Left kidney (tissue), 2 donors: Measurements from ENCODE around the gene IL17REL. TPM values are rescaled to one million over a fixed set of nuclear protein-coding genes. Genes with fewer than 3 reads are reported as not detected.

Experiments
- DNase-seq: peaks from one replicate; pipeline ENCODE4 v3.0.0-alpha.2; 2013
- polyA plus RNA-seq: library from polyadenylated mRNA; unstranded; fragments of 120-200 nt; gene quantifications from one replicate; pipeline ENCODE4 v1.2.1, GENCODE V29; 2013; ENCODE audit not compliant: insufficient read length

Gene IL17REL
- polyA plus RNA-seq, 1 donor, result 0.08 TPM

GRCh38 chr22:50046019-50046415 is 33.5 kb upstream of the IL17REL start:
- DNase-seq, result no peak

DNA sequence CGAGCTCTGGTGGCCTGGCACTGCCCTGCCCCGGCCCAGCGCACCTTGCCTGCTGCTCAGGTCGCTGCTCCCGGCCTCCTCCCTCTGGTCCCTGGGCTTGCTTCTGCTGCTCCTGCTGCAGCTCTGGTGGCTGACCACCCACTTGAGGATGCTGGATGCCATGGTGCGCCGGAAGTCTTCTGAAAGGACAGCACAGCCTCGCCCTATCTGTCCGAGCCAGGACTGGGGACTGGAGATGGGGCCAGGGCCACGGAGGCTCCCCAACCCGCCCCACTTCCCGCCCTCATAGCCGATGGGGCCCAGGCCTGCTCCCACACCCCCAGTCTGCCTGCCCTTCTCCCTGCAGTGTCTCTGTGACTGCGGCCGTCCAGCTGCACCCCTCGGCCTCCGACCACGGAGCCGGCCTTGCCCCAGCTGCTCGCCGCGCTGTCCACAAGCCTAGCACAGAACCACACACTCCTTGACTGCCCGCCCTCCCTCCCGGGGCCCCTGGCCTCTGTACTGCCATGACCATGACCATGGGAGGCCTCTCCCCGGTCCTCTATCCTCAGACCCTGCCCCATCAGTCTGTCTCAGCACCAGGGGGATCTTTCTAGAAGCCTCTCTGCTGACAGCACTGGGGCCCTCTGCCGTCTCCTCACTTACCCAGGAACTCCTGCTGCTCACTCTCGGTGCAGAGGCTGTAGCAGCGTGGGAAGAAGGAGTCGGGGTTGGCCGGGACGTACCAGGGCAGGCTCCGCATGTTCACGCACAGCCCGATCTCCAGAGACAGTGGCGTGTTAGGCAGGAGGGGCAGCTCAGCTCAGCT is 32.9 kb upstream of the IL17REL start:
- DNase-seq, result no peak

- DNase-seq, result no peak
Measured at GRCh38 chr22:50044485-50045118, 32.0 kb upstream of the IL17REL start.

DNA sequence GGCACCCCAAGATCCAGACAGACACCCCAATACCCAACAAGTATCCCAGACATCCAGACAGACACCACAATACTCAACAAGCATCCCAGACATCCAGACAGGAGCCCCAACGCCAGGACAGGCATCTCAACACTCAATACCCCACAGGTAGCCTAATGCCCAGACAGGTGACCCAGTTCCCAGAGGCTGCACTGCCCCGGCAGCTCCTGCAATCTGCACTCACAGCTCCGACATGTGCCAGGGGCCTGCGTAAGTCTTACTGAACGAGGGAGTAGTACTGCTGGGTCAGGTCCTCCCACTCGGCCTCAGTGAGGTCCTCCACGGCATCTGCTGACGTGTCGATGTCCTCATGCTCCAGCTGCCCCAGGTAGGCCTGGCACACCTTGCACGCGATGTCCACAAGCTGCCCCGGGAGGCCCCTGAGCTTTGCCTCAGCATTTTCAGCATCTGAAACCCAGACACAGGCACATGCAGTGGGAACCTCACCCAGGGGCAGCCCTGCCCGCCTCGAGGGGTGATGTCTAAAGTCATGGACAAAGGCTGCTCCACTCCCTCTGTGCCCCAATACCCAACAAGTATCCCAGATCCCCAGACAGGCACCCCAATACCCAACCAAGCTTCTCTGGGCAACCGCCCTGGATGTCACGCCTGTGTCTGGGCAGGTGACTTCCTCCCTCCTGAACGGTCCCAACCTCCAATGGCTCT is 28.9 kb upstream of the IL17REL start:
- no peak for DNase-seq

GRCh38 chr22:50040717-50041116 is 28.2 kb upstream of the IL17REL start:
- DNase-seq, result no peak

DNA sequence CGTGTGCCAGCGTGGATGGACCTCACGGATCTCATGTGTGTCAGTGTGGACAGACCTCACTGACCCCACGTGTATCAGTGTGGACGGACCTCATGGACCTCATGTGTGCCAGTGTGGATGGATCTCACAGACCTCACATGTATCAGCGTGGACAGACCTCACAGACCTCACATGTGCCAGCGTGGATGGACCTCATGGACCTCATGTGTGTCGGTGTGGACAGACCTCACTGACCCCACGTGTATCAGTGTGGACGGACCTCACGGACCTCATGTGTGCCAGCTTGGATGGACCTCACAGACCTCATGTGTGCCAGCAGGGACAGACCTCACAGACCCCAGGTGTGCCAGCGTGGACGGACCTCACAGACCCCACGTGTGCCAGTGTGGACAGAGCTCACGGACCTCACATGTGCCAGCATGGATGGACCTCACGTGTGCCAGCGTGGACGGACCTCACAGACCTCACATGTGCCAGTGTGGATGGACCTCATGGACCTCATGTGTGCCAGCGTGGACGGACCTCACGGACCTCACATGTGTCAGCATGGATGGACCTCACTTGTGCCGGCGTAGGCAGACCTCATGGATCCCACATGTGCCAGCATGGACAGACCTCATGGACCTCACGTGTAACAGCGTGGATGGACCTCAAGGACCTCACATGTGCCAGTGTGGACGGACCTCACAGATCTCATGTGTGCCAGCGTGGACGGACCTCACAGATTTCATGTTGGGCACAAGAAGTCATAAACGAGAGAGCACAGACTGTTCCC is 27.3 kb upstream of the IL17REL start:
- DNase-seq, result no peak

GRCh38 chr22:50035976-50036724 is 23.6 kb upstream of the IL17REL start:
- no peak for DNase-seq

DNA sequence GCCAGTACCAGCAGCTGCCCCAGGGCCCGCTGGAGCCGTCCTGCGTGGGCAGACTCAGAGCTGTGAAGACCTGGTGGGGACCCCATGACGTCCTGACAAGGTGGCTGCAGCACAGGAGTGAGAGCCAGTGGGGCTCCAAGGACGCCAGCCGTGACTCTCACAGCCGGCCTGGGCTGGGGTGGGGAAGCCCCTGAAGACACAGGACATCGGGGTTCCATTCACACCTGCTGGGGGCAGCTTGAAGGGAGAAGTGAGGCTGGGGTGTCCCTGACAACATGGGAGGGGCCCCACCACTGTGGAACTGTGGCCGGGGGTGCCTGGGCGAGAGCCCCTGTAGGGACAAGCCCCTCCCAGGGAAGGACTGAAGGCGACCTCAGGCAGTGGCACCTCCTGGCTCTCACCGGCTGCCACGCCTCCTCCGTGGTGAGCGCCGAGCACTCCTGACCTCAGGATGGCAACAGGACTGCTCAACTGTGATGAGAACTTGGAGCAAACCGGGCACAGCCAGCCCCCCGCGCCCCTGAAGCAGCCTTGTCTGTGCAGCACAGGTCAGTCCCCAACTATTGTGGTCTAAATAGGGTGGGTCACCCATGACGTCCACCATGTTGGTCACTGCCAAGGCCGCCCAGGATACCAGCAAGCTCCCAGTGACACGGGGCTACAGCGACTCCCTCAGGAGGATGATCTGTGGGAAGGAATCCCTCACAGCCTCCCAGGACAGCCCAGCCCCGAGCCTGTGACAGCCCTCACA is 22.7 kb upstream of the IL17REL start:
- no peak for DNase-seq

- no peak for DNase-seq
Measured at GRCh38 chr22:50034126-50035081, 21.8 kb upstream of the IL17REL start.

GRCh38 chr22:50032941-50033601 is 20.5 kb upstream of the IL17REL start:
- no peak for DNase-seq

GRCh38 chr22:50032109-50032871 is 19.7 kb upstream of the IL17REL start:
- DNase-seq, result no peak

DNA sequence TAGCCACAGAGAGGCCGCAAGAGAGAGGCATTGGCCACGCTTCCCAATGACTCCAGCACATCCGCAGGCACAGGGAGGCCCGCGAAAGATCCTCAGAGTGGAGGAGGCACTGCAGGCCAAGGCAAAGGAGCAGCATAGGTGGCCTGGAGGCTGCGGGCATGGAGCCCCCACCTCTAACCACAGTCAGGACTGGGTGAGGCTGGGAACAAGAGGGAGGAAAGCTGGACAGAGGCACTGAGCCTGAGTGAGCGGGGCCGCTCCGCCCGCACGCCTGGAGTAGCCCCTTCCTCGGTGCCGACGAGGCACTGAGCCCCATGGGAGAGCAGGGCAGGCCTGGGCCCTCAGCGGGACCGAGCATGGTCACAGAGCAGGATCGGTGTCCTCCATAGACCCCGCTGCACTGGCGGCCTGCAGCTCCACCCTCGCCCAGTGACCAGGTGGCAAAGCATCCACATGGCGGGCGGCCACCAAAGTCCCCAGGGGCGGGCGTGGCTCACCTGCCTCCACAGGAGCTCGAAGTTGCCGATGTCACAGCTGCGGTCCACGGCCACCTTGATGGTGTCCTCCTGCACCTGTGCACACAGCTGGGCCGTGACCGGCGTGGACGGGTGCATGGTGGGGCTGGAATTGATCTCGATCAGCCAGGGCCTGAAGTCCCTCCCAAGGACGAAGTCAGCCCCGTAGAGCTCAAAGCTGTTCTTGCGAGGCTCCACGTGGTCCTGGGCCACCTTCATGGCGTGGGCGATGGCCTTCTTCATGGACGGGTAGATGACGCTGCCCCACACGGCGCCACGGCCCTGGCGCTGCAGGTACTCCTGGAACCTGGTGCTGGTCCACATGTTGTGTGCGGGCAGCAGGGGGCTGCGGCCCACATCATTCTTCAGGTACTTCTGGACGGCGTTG is 18.9 kb upstream of the IL17REL start:
- DNase-seq, result no peak

- peak; percentile 48 for DNase-seq
Measured at GRCh38 chr22:50030297-50031188, 18.0 kb upstream of the IL17REL start.

GRCh38 chr22:50027639-50028537 is 15.3 kb upstream of the IL17REL start:
- DNase-seq, result no peak

DNA sequence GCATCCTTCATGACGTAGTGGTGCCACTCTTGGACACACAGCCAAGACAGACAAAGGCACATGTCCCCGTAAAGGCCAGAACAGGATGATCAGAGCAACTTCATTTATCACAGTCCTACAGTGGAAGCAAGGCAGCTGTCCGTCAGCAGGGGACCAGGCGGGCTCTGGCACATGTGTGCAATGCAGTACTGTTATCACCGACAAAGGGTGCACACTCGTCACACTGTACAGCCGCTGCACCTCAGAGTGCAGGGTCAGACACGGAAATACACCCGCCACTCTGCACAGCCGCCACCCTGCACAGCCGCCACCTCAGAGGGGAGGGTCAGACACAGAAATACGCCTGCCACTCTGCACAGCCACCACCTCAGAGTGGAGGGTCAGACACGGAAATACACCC is 13.4 kb upstream of the IL17REL start:
- DNase-seq, result no peak
